GM23248 (cell line): ENCODE results near the gene OGFRL1. TPM values are rescaled to one million over a fixed set of nuclear protein-coding genes. Genes with fewer than 3 reads are reported as not detected.
A peak's percentile ranks its signal among the peaks of the same experiment; 100 is the strongest.

Source experiments
- DNase-seq: peaks from one replicate; pipeline ENCODE4 v3.0.0-alpha.2; 2015
- H2AFZ ChIP-seq: fragments of 200-600 bp; sonication (generic); 2 replicates; pipeline ENCODE4 v1.6.1; 2016; ENCODE audit warnings: antibody characterized with exemption
- H3F3A ChIP-seq: fragments of 200-600 bp; sonication (generic); 2 replicates; pipeline ENCODE4 v1.6.1; 2016; ENCODE audit warnings: mild to moderate bottlenecking, antibody characterized with exemption, mixed run types; ENCODE audit not compliant: insufficient read depth
- H3K27ac ChIP-seq: fragments of 200-600 bp; sonication (generic); 2 replicates; pipeline ENCODE4 v1.5.1; 2016; ENCODE audit warnings: mild to moderate bottlenecking
- H3K27me3 ChIP-seq: fragments of 200-600 bp; sonication (generic); replicated peaks from 2 replicates; pipeline ENCODE4 v1.6.1; 2016; ENCODE audit warnings: mild to moderate bottlenecking; ENCODE audit not compliant: insufficient read depth
- H3K36me3 ChIP-seq: fragments of 200-600 bp; sonication (generic); 2 replicates; pipeline ENCODE4 v1.6.1; 2016; ENCODE audit warnings: low read depth, mild to moderate bottlenecking
- H3K4me1 ChIP-seq: fragments of 200-600 bp; sonication (generic); 2 replicates; pipeline ENCODE4 v1.6.1; 2016; ENCODE audit warnings: mild to moderate bottlenecking; ENCODE audit not compliant: insufficient read depth
- H3K4me2 ChIP-seq: fragments of 200-600 bp; sonication (generic); one replicate; pipeline ENCODE4 v1.6.1; 2016; ENCODE audit warnings: mild to moderate bottlenecking; ENCODE audit not compliant: unreplicated experiment
- H3K4me3 ChIP-seq: fragments of 200-600 bp; sonication (generic); 2 replicates; pipeline ENCODE4 v1.5.1; 2016; ENCODE audit warnings: mild to moderate bottlenecking
- H3K79me2 ChIP-seq: fragments of 200-600 bp; sonication (generic); 2 replicates; pipeline ENCODE4 v1.6.1; 2016; ENCODE audit warnings: mild to moderate bottlenecking; ENCODE audit not compliant: insufficient read depth
- H3K9ac ChIP-seq: fragments of 200-600 bp; sonication (generic); 2 replicates; pipeline ENCODE4 v1.6.1; 2016; ENCODE audit warnings: mild to moderate bottlenecking
- H3K9me2 ChIP-seq: fragments of 200-600 bp; sonication (generic); 2 replicates; pipeline ENCODE4 v1.6.1; 2016; ENCODE audit warnings: mixed run types, mild to moderate bottlenecking, moderate library complexity; ENCODE audit not compliant: insufficient read depth
- H3K9me3 ChIP-seq: fragments of 200-600 bp; sonication (generic); one replicate; pipeline ENCODE4 v1.6.1; 2017; ENCODE audit warnings: low read depth
- H4K20me1 ChIP-seq: fragments of 200-600 bp; sonication (generic); 2 replicates; pipeline ENCODE4 v1.6.0; 2016; ENCODE audit not compliant: insufficient read depth
- EZH2 ChIP-seq: fragments of 200-600 bp; sonication (generic); IDR thresholded peaks from 2 replicates; pipeline ENCODE4 v1.6.1; 2018; ENCODE audit warnings: antibody characterized with exemption, mild to moderate bottlenecking; ENCODE audit not compliant: insufficient read depth, poor library complexity, severe bottlenecking
- EZH2phosphoT487 ChIP-seq: fragments of 200-600 bp; sonication (generic); IDR thresholded peaks from 2 replicates; pipeline ENCODE4 v1.6.1; 2018; ENCODE audit warnings: antibody characterized with exemption, moderate library complexity, mild to moderate bottlenecking, low read depth; ENCODE audit not compliant: insufficient read depth
- WGBS, 2 experiments: methylation state at CpG; one replicate each; pipeline ENCODE4 v1.1.6; 2015 to 2017; ENCODE audit warnings: low lambda C conversion rate in 2 of 2, low coverage in 1 of 2; ENCODE audit errors: missing lambda C conversion rate in 2 of 2; 5-methylcytosine and 5-hydroxymethylcytosine counted together
- in situ Hi-C: fragments of 300-500 bp; cut with MboI; formaldehyde crosslinking; loops from 2 replicates; pipeline ENCODE4 v1.15.0; 2020
- polyA plus RNA-seq: library from polyadenylated mRNA; unstranded; fragments of >200 nt; fragmentation: Nextera tagmentation; extraction: Ambion mirVana; gene quantifications from 2 replicates; pipeline ENCODE4 v1.2.1, GENCODE V29; 2016
- total RNA-seq: library from RNA; depleted of rRNA; stranded (reverse); fragments of >200 nt; shearing (Covaris generic); gene quantifications from 2 replicates; pipeline ENCODE4 v1.2.3, GENCODE V29; 2014; rRNA removed

OGFRL1 gene
- total RNA-seq: 19.9 and 22.5 TPM in 2 replicates
- 7.4 and 8.5 TPM in 2 replicates for polyA plus RNA-seq

GRCh38 chr6:71288228-71289038 lies at the start of gene OGFRL1:
Gene OGFRL1, plus strand, starts transcription at chr6:71288811. Its CDS starts 126 bp downstream, at chr6:71288937.
- H2AFZ ChIP-seq: peak within 1 kb of the TSS; percentile 97
- peak within 1 kb of the TSS; percentile 78 for H3K9ac ChIP-seq
- H3F3A ChIP-seq: peaks cover 12% of the 10 kb centered on the region
- peak within 1 kb of the TSS; percentile 83 for H3K4me3 ChIP-seq
- H3K9me3 ChIP-seq: no peaks in the 10 kb centered on the region
- no peaks in the 10 kb centered on the region for H3K36me3 ChIP-seq
- H3K4me1 ChIP-seq: peaks cover 31% of the 10 kb centered on the region
- TF ChIP-seq EZH2 (no peak), EZH2phosphoT487 (no peak)
- no peaks in the 10 kb centered on the region for H3K9me2 ChIP-seq
- no peaks in the 10 kb centered on the region for H4K20me1 ChIP-seq
- no peaks in the 10 kb centered on the region for H3K27me3 ChIP-seq
- in situ Hi-C loops: no loop called here
- DNase-seq: peak; percentile 92
- peaks cover 40% of the 10 kb centered on the region for H3K79me2 ChIP-seq
- WGBS, 2 experiments: 1 to 2% methylated on average over 30 to 56 of the region's 79 CpGs
- H3K4me2 ChIP-seq: peak within 1 kb of the TSS; percentile 90
- H3K27ac ChIP-seq: peak within 1 kb of the TSS; percentile 54

GRCh38 chr6:71239694-71240093 lies 48.9 kb upstream of the OGFRL1 start:
- no peaks in the 10 kb centered on the region for H4K20me1 ChIP-seq

GRCh38 chr6:71245265-71246049 lies 43.2 kb upstream of the OGFRL1 start:
- no peak overlapping the region for H3K4me2 ChIP-seq
- WGBS, 2 experiments: 96% methylated on average over 31 of the region's 31 CpGs
- H3K4me3 ChIP-seq: no peak overlapping the region
- no peak for DNase-seq
- no peaks in the 10 kb centered on the region for H4K20me1 ChIP-seq
- H3K4me1 ChIP-seq: peaks cover 28% of the 10 kb centered on the region
- no peak overlapping the region for H3K27ac ChIP-seq
- TF ChIP-seq EZH2: no peak
- no peaks in the 10 kb centered on the region for H3K9me3 ChIP-seq
- no peaks in the 10 kb centered on the region for H3K79me2 ChIP-seq
- H3K27me3 ChIP-seq: no peaks in the 10 kb centered on the region
- no peak overlapping the region for H2AFZ ChIP-seq
- no peaks in the 10 kb centered on the region for H3K36me3 ChIP-seq
- in situ Hi-C loops: no loop called here
- H3F3A ChIP-seq: peaks cover 31% of the 10 kb centered on the region
- no peak overlapping the region for H3K9ac ChIP-seq
- H3K9me2 ChIP-seq: no peaks in the 10 kb centered on the region

More at GRCh38 chr6:71239694-71240093, 48.9 kb upstream of the OGFRL1 start:
- H3K36me3 ChIP-seq: no peaks in the 10 kb centered on the region
- H3K9ac ChIP-seq: no peak overlapping the region
- H3K4me1 ChIP-seq: peaks cover 12% of the 10 kb centered on the region
- H3F3A ChIP-seq: peaks cover 10% of the 10 kb centered on the region; the same call in 1 of the 2 replicates
- H3K9me2 ChIP-seq: no peaks in the 10 kb centered on the region
- no peaks in the 10 kb centered on the region for H3K9me3 ChIP-seq
- H3K4me3 ChIP-seq: no peak overlapping the region
- no peak for TF ChIP-seq EZH2phosphoT487
- TF ChIP-seq EZH2: no peak
- no peaks in the 10 kb centered on the region for H3K27me3 ChIP-seq
- H3K27ac ChIP-seq: no peak overlapping the region
- 64 to 69% methylated on average over 5 of the region's 5 CpGs for WGBS, 2 experiments
- in situ Hi-C loops: no loop called here
- no peaks in the 10 kb centered on the region for H3K79me2 ChIP-seq
- DNase-seq: no peak
- no peak overlapping the region for H3K4me2 ChIP-seq
- H2AFZ ChIP-seq: no peak overlapping the region

- in situ Hi-C loops: no loop called here
- no peaks in the 10 kb centered on the region for H3K36me3 ChIP-seq
- WGBS, 2 experiments: 78 to 90% methylated on average over 2 of the region's 2 CpGs
- peaks cover 43% of the 10 kb centered on the region for H3F3A ChIP-seq
- H3K4me3 ChIP-seq: no peak overlapping the region
- H3K79me2 ChIP-seq: no peaks in the 10 kb centered on the region
- H3K9me3 ChIP-seq: no peaks in the 10 kb centered on the region
- no peak overlapping the region for H3K27ac ChIP-seq
- no peak for DNase-seq
- H3K4me2 ChIP-seq: no peak overlapping the region
- H3K9ac ChIP-seq: no peak overlapping the region
- H3K27me3 ChIP-seq: no peaks in the 10 kb centered on the region
- H4K20me1 ChIP-seq: no peaks in the 10 kb centered on the region
- TF ChIP-seq EZH2phosphoT487 (no peak), EZH2 (no peak)
- H3K9me2 ChIP-seq: no peaks in the 10 kb centered on the region
- no peak overlapping the region for H2AFZ ChIP-seq
- peaks cover 38% of the 10 kb centered on the region for H3K4me1 ChIP-seq
Observed at GRCh38 chr6:71246596-71246995, 42.0 kb upstream of the OGFRL1 start.
